Neural cell (in vitro differentiated cells): Measurements from ENCODE around the gene SETD5. TPM values are rescaled to one million over a fixed set of nuclear protein-coding genes. Genes with fewer than 3 reads are reported as not detected.

ENCODE experiments used
- H2AFZ ChIP-seq: fragments of 200-600, 300-800 bp; sonication (generic), shearing (Covaris generic); 2 replicates; pipeline ENCODE4 v1.6.0; 2014; ENCODE audit warnings: low read depth, mild to moderate bottlenecking, antibody characterized with exemption, low read length, moderate library complexity
- H3F3A ChIP-seq: fragments of 200-600 bp; shearing (Covaris generic); 2 replicates; pipeline ENCODE4 v1.6.1; 2016; ENCODE audit warnings: mild to moderate bottlenecking, moderate library complexity, mixed read lengths, antibody characterized with exemption, low read length; ENCODE audit not compliant: insufficient read depth, poor library complexity, severe bottlenecking
- H3K27ac ChIP-seq: fragments of 200-600, 300-800 bp; sonication (generic), shearing (Covaris generic); 2 replicates; pipeline ENCODE4 v1.5.1; 2014; ENCODE audit warnings: mild to moderate bottlenecking, low read length, moderate library complexity
- H3K27me3 ChIP-seq: fragments of 300-800, 200-600 bp; sonication (generic), shearing (Covaris generic); 2 replicates; pipeline ENCODE4 v1.6.0; 2014; ENCODE audit warnings: mild to moderate bottlenecking, low read depth, low read length, moderate library complexity; ENCODE audit not compliant: insufficient read depth
- H3K36me3 ChIP-seq: fragments of 300-800, 200-600 bp; sonication (generic), shearing (Covaris generic); 2 replicates; pipeline ENCODE4 v1.5.1; 2014; ENCODE audit warnings: mild to moderate bottlenecking, antibody characterized with exemption, low read length, moderate library complexity; ENCODE audit not compliant: insufficient read depth
- H3K4me2 ChIP-seq: fragments of 300-800, 200-600 bp; sonication (generic), shearing (Covaris generic); 2 replicates; pipeline ENCODE4 v1.6.0; 2014; ENCODE audit warnings: mild to moderate bottlenecking, low read length
- H3K4me3 ChIP-seq: fragments of 300-800, 200-600 bp; sonication (generic), shearing (Covaris generic); 2 replicates; pipeline ENCODE4 v1.5.1; 2014; ENCODE audit warnings: mild to moderate bottlenecking, low read length, moderate library complexity
- H3K79me2 ChIP-seq: fragments of 200-600 bp; shearing (Covaris generic); replicated peaks from 2 replicates; pipeline ENCODE4 v1.6.0; 2014; ENCODE audit warnings: mild to moderate bottlenecking, low read length, moderate library complexity; ENCODE audit not compliant: insufficient read depth
- H3K9ac ChIP-seq: fragments of 300-800, 200-600 bp; sonication (generic), shearing (Covaris generic); 2 replicates; pipeline ENCODE4 v1.6.1; 2016; ENCODE audit warnings: mild to moderate bottlenecking, low read length, mixed read lengths
- H3K9me2 ChIP-seq: fragments of 200-600 bp; shearing (Covaris generic); 2 replicates; pipeline ENCODE4 v1.6.1; 2016; ENCODE audit warnings: mild to moderate bottlenecking, low read length, mixed read lengths; ENCODE audit not compliant: insufficient read depth
- H3K9me3 ChIP-seq: fragments of 200-600, 300-800 bp; sonication (generic), shearing (Covaris generic); 2 replicates; pipeline ENCODE4 v1.6.1; 2016; ENCODE audit warnings: mild to moderate bottlenecking, mixed run types, low read length, moderate library complexity, mixed read lengths
- H4K20me1 ChIP-seq: fragments of 200-600 bp; shearing (Covaris generic); 2 replicates; pipeline ENCODE4 v1.6.1; 2016; ENCODE audit warnings: mild to moderate bottlenecking, mixed run types; ENCODE audit not compliant: insufficient read depth
- CTCF ChIP-seq: fragments of 450-650 bp; IDR thresholded peaks from 2 replicates; pipeline ENCODE4 v1.5.1; 2014; ENCODE audit warnings: antibody characterized with exemption, mild to moderate bottlenecking, moderate library complexity; ENCODE audit not compliant: poor library complexity, severe bottlenecking
- EP300 ChIP-seq: fragments of 450-650 bp; conservative IDR thresholded peaks from 2 replicates; pipeline ENCODE4 v1.6.1; 2014; ENCODE audit warnings: antibody characterized with exemption, mild to moderate bottlenecking, moderate library complexity; ENCODE audit not compliant: poor library complexity, severe bottlenecking
- EZH2 ChIP-seq: fragments of 200-600, 300-800 bp; shearing (Covaris generic), sonication (generic); IDR thresholded peaks from 2 replicates; pipeline ENCODE4 v1.6.1; 2014; ENCODE audit warnings: antibody characterized with exemption, low read length, borderline replicate concordance, mild to moderate bottlenecking; ENCODE audit not compliant: insufficient read depth, poor library complexity, severe bottlenecking
- MXI1 ChIP-seq: fragments of 450-650 bp; conservative IDR thresholded peaks from 2 replicates; pipeline ENCODE4 v1.6.1; 2014; ENCODE audit warnings: antibody characterized with exemption, mild to moderate bottlenecking; ENCODE audit not compliant: poor library complexity, severe bottlenecking
- POLR2AphosphoS5 ChIP-seq: IDR thresholded peaks from 2 replicates; pipeline ENCODE4 v1.6.1; 2012
- RAD21 ChIP-seq: fragments of 450-650 bp; conservative IDR thresholded peaks from 2 replicates; pipeline ENCODE4 v1.6.1; 2014; ENCODE audit warnings: antibody characterized with exemption, mild to moderate bottlenecking, moderate library complexity
- REST ChIP-seq: IDR thresholded peaks from 2 replicates; pipeline ENCODE4 v1.6.1; 2012; ENCODE audit warnings: borderline replicate concordance
- SMC3 ChIP-seq: fragments of 450-650 bp; conservative IDR thresholded peaks from 2 replicates; pipeline ENCODE4 v1.6.1; 2014; ENCODE audit warnings: antibody characterized with exemption, mild to moderate bottlenecking, moderate library complexity; ENCODE audit not compliant: poor library complexity
- TAF1 ChIP-seq: IDR thresholded peaks from 2 replicates; pipeline ENCODE4 v1.6.1; 2012; ENCODE audit warnings: low read depth
- polyA plus RNA-seq: library from polyadenylated mRNA; depleted of rRNA; stranded (reverse); fragments of >200 nt; gene quantifications from 2 replicates; pipeline ENCODE4 v1.2.3, GENCODE V29; 2014

Gene SETD5
- polyA plus RNA-seq, 1 donor from 2014 or later = 38.0 TPM

DNA sequence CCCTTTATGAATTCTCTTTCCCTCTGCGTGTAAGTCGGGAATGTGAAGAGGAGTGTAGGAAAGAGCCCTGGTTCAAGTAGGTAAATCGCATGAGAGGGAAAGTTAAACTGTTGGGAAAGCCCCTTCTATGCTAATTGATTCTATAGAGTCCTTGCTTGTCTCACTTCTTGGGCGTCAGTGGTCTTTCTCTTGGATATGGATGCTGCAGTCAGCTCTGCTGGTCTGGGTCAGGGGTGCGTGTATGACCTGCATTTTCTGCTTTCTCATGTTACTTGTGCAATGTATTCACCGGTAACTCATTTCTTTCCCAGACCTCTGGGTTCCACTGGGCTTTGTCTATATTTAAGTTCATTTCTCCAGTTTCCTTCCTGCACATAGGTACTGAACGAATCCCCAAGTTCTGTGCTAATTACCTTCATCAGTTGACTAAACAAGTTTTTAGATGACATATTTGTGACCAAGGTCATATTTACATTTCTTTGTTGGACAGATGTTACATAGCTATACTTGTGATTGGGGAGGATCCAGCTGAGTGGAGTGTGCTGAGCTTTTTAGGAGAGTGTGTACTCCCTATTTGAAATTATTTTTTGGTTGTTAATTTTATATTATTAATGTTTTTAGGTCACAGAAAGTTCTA, 1.4 kb downstream of the SETD5 start:
- Histone ChIP-seq H2AFZ (no peak overlapping the region), H3K9ac (peak overlapping the region; percentile 97), H3K9me2 (no peaks in the 10 kb centered on the region), H3F3A (peaks cover 10% of the 10 kb centered on the region), H3K79me2 (peaks cover 85% of the 10 kb centered on the region), H3K4me2 (peak overlapping the region; percentile 94), H3K36me3 (no peaks in the 10 kb centered on the region), H4K20me1 (peaks cover 12% of the 10 kb centered on the region), H3K9me3 (no peaks in the 10 kb centered on the region), H3K4me3 (peak overlapping the region; percentile 86), H3K27ac (peak overlapping the region; percentile 91), H3K27me3 (no peaks in the 10 kb centered on the region)
- TF ChIP-seq POLR2AphosphoS5 (no peak), MXI1 (peak; percentile 18), TAF1 (peak; percentile 22), REST (no peak), EZH2 (no peak)

- peaks cover 15% of the 10 kb centered on the region for H3F3A ChIP-seq
- no peaks in the 10 kb centered on the region for H3K36me3 ChIP-seq
- H3K27me3 ChIP-seq = no peaks in the 10 kb centered on the region
- no peaks in the 10 kb centered on the region for H3K9me2 ChIP-seq
- peaks cover 85% of the 10 kb centered on the region for H3K79me2 ChIP-seq
- peak overlapping the region; percentile 97 for H3K9ac ChIP-seq
- H3K4me2 ChIP-seq = peak overlapping the region; percentile 94
- H4K20me1 ChIP-seq = peaks cover 12% of the 10 kb centered on the region
- H3K27ac ChIP-seq = peak overlapping the region; percentile 91
- H3K9me3 ChIP-seq = no peaks in the 10 kb centered on the region
- no peak for TF ChIP-seq EP300
- TF ChIP-seq CTCF = no peak
- no peak overlapping the region for H2AFZ ChIP-seq
- H3K4me3 ChIP-seq = peak overlapping the region; percentile 86
These were observed 1.9 kb downstream of the SETD5 start for GRCh38 chr3:9399337-9399703.

DNA sequence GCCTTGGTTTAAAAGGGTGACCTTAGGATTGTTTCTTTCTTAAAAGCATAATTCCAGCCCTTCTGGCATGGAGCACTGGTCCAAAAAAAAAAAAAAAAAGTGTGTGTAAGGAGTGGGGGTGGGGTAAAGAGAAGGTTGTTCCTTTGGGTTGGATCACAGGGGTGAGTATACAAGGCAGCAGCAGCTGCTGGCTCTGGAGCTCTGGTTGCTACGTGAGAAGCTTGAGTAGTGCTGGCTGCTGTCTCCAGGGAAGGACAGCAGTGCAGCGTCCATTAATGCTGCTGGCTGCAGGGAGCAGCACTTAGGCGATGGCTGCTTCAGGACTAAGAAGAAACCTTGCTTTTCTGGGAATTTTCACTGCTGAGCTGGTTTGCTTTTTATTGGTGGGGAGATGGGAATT, 2.3 kb downstream of the SETD5 start:
- Histone ChIP-seq H3K36me3 (no peaks in the 10 kb centered on the region), H3K27ac (peak overlapping the region; percentile 91), H3K4me2 (peak overlapping the region; percentile 94), H3F3A (peaks cover 18% of the 10 kb centered on the region), H3K4me3 (peak overlapping the region; percentile 86), H3K79me2 (peaks cover 85% of the 10 kb centered on the region), H3K9me2 (no peaks in the 10 kb centered on the region), H3K9ac (peak overlapping the region; percentile 97), H3K27me3 (no peaks in the 10 kb centered on the region), H4K20me1 (peaks cover 10% of the 10 kb centered on the region), H3K9me3 (no peaks in the 10 kb centered on the region), H2AFZ (no peak overlapping the region)
- TF ChIP-seq RAD21 = peak; percentile 51
- TF ChIP-seq MXI1 = peak; percentile 46
- peak; percentile 91 for TF ChIP-seq REST
- TF ChIP-seq CTCF = no peak
- TF ChIP-seq EZH2 = no peak
- peak; percentile 47 for TF ChIP-seq EP300
- TF ChIP-seq POLR2AphosphoS5 = peak; percentile 88
- TF ChIP-seq SMC3 = peak; percentile 41
- TF ChIP-seq TAF1 = peak; percentile 95
